GM23338 (cell line): ENCODE measurements around the gene DSCAML1. TPM values are rescaled to one million over a fixed set of nuclear protein-coding genes. Genes with fewer than 3 reads are reported as not detected.

Experiments
- EZH2 ChIP-seq: fragments of 200-600 bp; sonication (generic); IDR thresholded peaks from one replicate; pipeline ENCODE4 v1.8.0; 2017; ENCODE audit warnings: antibody characterized with exemption, mild to moderate bottlenecking, low read depth; ENCODE audit not compliant: unreplicated experiment
- JUNB ChIP-seq: IDR thresholded peaks from one replicate; pipeline ENCODE4 v1.6.1; 2016; ENCODE audit warnings: antibody characterized with exemption; ENCODE audit not compliant: unreplicated experiment
- STAT1 ChIP-seq: IDR thresholded peaks from one replicate; pipeline ENCODE4 v1.6.1; 2016; ENCODE audit warnings: antibody characterized with exemption; ENCODE audit not compliant: unreplicated experiment
- ZNF114 ChIP-seq: fragments of 250-450 bp; sonication (Bioruptor Pico); IDR thresholded peaks from 2 replicates; pipeline ENCODE4 v1.5.0; 2020; ENCODE audit warnings: mild to moderate bottlenecking, moderate library complexity
- ZNF331 ChIP-seq: fragments of 250-450 bp; sonication (Bioruptor Pico); IDR thresholded peaks from 2 replicates; pipeline ENCODE4 v1.5.0; 2020; ENCODE audit warnings: low read depth, mild to moderate bottlenecking, moderate library complexity
- polyA plus RNA-seq: library from polyadenylated mRNA; unstranded; fragments of >200 nt; fragmentation: Nextera tagmentation; extraction: Ambion mirVana; gene quantifications from 2 replicates; pipeline ENCODE4 v1.2.1, GENCODE V29; 2016
- total RNA-seq: library from RNA; depleted of rRNA; stranded (reverse); fragments of >200 nt; shearing (Covaris generic); gene quantifications from 2 replicates; pipeline ENCODE4 v1.2.3, GENCODE V29; 2014
- TF ChIP-seq, protein P1 (sequence below): fragments of 250-450 bp; sonication (Bioruptor Pico); IDR thresholded peaks from 2 replicates; pipeline ENCODE4 v1.5.0; 2020; ENCODE audit warnings: mild to moderate bottlenecking, moderate library complexity
- TF ChIP-seq, protein P2 (sequence below): IDR thresholded peaks from 2 replicates; pipeline ENCODE4 v1.6.1; 2016; ENCODE audit warnings: antibody characterized with exemption

DSCAML1 gene
- total and polyA plus RNA-seq, 2 experiments from 2014 or later, result 0.17 TPM; not detected in 1

DNA sequence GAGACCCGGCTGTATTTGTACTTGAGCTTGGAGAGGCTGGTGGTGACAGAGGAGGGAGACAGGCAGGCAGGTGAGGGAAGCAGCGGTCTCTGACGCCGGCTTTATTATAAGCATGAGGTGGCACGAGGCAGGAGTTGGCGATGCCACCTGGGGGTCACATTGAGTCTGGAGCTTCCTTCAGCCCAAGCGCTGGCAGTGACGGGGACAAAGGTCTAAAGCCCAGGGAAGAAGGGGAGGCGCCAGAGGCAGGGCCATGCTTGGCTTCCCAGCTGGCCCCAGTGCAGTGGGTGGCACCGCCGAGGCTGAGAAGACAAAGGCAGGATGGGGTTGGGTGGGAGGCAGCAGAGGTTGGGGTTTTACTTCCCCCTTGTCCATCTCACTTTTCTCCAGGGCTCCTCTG lies 23.1 kb upstream of the DSCAML1 start (continued):
- TF ChIP-seq, protein P1, sequence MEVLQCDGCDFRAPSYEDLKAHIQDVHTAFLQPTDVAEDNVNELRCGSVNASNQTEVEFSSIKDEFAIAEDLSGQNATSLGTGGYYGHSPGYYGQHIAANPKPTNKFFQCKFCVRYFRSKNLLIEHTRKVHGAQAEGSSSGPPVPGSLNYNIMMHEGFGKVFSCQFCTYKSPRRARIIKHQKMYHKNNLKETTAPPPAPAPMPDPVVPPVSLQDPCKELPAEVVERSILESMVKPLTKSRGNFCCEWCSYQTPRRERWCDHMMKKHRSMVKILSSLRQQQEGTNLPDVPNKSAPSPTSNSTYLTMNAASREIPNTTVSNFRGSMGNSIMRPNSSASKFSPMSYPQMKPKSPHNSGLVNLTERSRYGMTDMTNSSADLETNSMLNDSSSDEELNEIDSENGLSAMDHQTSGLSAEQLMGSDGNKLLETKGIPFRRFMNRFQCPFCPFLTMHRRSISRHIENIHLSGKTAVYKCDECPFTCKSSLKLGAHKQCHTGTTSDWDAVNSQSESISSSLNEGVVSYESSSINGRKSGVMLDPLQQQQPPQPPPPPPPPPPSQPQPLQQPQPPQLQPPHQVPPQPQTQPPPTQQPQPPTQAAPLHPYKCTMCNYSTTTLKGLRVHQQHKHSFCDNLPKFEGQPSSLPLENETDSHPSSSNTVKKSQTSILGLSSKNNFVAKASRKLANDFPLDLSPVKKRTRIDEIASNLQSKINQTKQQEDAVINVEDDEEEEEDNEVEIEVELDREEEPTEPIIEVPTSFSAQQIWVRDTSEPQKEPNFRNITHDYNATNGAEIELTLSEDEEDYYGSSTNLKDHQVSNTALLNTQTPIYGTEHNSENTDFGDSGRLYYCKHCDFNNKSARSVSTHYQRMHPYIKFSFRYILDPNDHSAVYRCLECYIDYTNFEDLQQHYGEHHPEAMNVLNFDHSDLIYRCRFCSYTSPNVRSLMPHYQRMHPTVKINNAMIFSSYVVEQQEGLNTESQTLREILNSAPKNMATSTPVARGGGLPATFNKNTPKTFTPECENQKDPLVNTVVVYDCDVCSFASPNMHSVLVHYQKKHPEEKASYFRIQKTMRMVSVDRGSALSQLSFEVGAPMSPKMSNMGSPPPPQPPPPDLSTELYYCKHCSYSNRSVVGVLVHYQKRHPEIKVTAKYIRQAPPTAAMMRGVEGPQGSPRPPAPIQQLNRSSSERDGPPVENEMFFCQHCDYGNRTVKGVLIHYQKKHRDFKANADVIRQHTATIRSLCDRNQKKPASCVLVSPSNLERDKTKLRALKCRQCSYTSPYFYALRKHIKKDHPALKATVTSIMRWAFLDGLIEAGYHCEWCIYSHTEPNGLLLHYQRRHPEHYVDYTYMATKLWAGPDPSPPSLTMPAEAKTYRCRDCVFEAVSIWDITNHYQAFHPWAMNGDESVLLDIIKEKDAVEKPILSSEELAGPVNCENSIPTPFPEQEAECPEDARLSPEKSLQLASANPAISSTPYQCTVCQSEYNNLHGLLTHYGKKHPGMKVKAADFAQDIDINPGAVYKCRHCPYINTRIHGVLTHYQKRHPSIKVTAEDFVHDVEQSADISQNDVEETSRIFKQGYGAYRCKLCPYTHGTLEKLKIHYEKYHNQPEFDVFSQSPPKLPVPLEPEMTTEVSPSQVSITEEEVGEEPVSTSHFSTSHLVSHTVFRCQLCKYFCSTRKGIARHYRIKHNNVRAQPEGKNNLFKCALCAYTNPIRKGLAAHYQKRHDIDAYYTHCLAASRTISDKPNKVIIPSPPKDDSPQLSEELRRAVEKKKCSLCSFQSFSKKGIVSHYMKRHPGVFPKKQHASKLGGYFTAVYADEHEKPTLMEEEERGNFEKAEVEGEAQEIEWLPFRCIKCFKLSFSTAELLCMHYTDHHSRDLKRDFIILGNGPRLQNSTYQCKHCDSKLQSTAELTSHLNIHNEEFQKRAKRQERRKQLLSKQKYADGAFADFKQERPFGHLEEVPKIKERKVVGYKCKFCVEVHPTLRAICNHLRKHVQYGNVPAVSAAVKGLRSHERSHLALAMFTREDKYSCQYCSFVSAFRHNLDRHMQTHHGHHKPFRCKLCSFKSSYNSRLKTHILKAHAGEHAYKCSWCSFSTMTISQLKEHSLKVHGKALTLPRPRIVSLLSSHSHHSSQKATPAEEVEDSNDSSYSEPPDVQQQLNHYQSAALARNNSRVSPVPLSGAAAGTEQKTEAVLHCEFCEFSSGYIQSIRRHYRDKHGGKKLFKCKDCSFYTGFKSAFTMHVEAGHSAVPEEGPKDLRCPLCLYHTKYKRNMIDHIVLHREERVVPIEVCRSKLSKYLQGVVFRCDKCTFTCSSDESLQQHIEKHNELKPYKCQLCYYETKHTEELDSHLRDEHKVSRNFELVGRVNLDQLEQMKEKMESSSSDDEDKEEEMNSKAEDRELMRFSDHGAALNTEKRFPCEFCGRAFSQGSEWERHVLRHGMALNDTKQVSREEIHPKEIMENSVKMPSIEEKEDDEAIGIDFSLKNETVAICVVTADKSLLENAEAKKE (CRISPR knock-in tag), result no peak
- no peak for TF ChIP-seq ZNF331 (CRISPR knock-in tag)
- no peak for TF ChIP-seq JUNB
- no peak for TF ChIP-seq EZH2
- no peak for TF ChIP-seq ZNF114 (CRISPR knock-in tag)
- TF ChIP-seq, protein P2, sequence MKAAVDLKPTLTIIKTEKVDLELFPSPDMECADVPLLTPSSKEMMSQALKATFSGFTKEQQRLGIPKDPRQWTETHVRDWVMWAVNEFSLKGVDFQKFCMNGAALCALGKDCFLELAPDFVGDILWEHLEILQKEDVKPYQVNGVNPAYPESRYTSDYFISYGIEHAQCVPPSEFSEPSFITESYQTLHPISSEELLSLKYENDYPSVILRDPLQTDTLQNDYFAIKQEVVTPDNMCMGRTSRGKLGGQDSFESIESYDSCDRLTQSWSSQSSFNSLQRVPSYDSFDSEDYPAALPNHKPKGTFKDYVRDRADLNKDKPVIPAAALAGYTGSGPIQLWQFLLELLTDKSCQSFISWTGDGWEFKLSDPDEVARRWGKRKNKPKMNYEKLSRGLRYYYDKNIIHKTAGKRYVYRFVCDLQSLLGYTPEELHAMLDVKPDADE, result no peak
- TF ChIP-seq STAT1, result no peak
